GM19463 (cell line): ENCODE results near the gene TMEM272.

Experiments used
- ATAC-seq: cut with Tn5 transposase; IDR thresholded peaks from one replicate; pipeline ENCODE4 v1.9.1; 2021; ENCODE audit warnings: mild to moderate bottlenecking, moderate library complexity; ENCODE audit not compliant: unreplicated experiment

TMEM272 gene

GRCh38 chr13:51806566-51806965 is 38.4 kb downstream of the TMEM272 start:
- no peak for ATAC-seq

DNA sequence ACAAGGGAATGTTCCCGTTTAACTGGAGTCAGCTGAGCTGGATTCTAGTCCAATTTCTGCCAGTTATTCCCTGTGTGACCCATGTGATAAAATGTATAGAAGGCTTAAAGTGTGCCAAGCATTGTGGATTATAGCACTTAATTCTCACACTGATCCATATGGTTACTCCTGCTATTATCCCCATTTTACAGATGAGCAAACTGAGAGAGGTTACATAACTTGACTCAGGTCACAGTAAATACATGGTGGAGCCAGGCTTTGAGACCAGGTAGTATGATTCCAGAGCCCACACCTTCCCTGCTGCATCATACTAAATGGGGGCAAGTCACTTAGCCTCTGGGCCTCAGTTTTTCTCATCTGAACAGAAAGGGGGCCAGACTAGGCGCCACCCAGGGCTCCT is 39.1 kb downstream of the TMEM272 start:
- no peak for ATAC-seq

DNA sequence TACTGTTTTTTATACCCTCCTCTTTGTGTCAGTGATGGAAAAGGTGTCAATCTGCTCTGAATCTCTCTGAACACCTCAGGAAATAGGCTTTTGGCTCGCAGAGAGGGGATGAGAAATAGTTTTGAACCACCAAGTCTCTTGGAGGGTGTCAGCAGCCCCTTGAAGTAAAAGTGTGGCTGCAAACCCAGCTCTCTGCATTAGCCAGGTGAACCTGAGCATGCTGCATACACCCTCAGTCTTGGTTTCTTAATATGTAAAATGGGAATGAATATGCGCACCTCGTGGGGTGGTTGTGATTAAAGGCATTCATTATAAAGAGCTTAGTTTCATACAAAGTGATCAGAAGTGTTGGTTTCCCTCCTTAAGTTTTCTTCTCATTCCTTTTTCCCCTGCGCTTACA is 39.7 kb downstream of the TMEM272 start:
- no peak for ATAC-seq

- ATAC-seq, result no peak
Observed at GRCh38 chr13:51804295-51805172, 40.4 kb downstream of the TMEM272 start.

- peak; percentile 86 for ATAC-seq
Observed at GRCh38 chr13:51803422-51804294, 41.3 kb downstream of the TMEM272 start, which contains the start of gene DHRS12. DHRS12 (minus strand) TSS chr13:51804163; CDS start chr13:51799659, 4,504 bp downstream.

GRCh38 chr13:51802631-51803418 is 42.2 kb downstream of the TMEM272 start:
- no peak for ATAC-seq

GRCh38 chr13:51801631-51802099 is 43.3 kb downstream of the TMEM272 start:
- no peak for ATAC-seq

- ATAC-seq, result no peak
Observed at GRCh38 chr13:51800486-51800885, 44.5 kb downstream of the TMEM272 start.

- ATAC-seq, result no peak
Observed at GRCh38 chr13:51799261-51799660, 45.7 kb downstream of the TMEM272 start.

GRCh38 chr13:51797664-51798488 is 47.1 kb downstream of the TMEM272 start:
- peak; percentile 37 for ATAC-seq

DNA sequence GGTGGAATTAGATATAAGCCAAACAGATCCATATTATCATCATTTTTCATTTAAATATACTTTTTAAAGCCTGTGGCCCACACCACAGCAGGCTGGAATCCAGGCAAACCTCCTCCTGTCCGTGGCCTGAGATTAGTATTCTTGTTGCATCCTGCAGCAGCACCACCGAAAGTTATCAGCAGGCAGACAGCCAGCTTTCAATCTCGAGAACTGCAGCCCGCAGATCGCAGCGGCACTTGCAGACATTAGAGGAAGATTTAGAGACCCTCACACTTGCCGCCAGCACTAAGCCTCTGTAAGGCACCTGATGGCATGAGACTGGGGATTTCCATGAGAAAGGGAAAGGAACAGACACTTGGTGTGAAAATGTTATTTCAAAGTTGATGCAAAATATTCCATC is 48.4 kb downstream of the TMEM272 start:
- no peak for ATAC-seq

- no peak for ATAC-seq
Observed at GRCh38 chr13:51795419-51795818, 49.6 kb downstream of the TMEM272 start.

GRCh38 chr13:51794964-51795363 is 50.0 kb downstream of the TMEM272 start:
- ATAC-seq, result no peak

GRCh38 chr13:51793570-51794271 is 51.3 kb downstream of the TMEM272 start:
- ATAC-seq, result peak; percentile 52

GRCh38 chr13:51786425-51787265 is 58.3 kb downstream of the TMEM272 start:
- no peak for ATAC-seq

DNA sequence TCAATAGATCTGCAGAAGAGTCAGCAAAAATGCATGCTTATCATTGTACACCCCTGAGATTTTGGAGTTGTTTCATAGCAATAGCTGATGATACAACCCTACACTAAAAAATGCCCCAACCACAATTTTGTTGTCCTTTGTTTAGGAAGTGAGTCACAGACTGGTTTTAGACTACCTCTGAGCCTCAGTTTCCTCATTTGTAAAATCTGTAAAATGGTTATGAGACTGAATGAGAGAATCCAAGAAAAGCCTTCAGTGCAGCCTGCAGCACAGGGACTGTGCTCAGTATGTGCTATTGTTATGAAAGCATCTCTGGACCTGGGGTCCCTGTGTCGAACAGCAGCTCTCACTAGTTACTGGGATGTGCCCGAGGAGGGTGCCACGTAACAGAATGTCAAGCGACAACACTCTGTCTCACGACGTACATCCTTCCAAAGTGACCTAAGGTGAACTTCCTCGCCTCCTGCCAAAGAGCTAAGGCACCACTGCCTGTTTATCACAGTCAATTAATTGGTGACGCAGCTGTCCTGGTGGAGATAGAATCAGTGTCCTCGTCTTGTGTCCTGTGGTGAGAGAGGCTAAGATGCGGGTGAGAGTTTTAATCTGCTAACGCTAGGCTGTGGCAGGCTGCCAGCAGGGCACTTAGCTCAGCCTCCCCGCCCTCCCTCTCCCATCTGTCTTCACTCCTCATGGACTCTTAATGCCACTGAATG is 59.1 kb downstream of the TMEM272 start:
- ATAC-seq, result no peak

DNA sequence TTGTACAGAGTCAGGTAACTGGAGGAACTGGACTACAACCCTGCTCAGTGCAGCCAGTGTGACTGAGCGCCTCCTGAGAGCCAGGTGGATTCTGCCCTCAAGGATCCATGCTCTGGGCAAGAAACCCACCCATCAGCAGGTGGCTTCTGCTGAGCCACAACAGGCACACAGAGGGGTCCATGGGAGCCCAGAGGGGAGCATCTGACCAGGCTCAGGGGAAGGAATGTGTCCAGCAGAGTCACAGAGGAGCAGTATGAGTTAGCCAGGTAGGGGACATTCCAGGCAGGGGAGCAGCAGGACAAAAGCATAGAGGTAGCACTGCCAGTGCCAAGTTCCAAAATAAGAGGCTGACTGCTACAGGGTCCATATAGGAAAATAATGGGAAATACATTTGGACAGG is 60.9 kb downstream of the TMEM272 start:
- ATAC-seq, result no peak
